NCI-H1417 treated with DMSO at 0.1 percent for 48 hours (cell line): Measurements from ENCODE around the gene DMRTA1.
"Not testable (repeated sequence)": the region's sequence is repeated elsewhere in the genome, so short reads cannot be mapped to it uniquely, and the experiment has no call there.

Experiments
- DNase-seq: peaks from one replicate; lab custom pipeline; 2025; lab: John Stamatoyannopoulos, UW

DMRTA1 gene

GRCh38 chr9:22457448-22457847 is 10.8 kb downstream of the DMRTA1 start:
- DNase-seq = no peak

DNA sequence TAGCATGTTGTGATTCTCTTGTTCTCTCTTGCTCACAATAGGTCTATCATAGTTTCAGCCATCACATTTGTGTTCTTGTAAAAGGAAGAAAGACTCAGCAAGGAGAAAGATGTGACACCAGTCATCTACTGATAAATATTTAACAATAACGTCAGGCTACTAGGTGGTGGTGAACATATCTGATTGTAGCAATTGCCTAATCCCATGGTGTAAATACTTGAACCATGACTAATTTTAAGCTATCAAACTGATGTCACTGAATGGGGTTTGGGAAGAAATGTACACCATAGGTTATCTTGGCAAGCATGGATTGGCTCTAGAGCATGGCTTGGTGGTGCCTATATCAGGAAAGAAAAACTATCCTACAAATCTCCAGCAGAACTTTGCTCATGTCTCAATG is 16.6 kb downstream of the DMRTA1 start:
- DNase-seq = no peak

GRCh38 chr9:22469928-22470544 is 23.4 kb downstream of the DMRTA1 start:
- DNase-seq = no peak

GRCh38 chr9:22481566-22481965 is 34.9 kb downstream of the DMRTA1 start:
- DNase-seq = no peak

GRCh38 chr9:22483528-22484070 is 37.0 kb downstream of the DMRTA1 start:
- DNase-seq = no peak

- not testable (repeated sequence) for DNase-seq
Observed at GRCh38 chr9:22496197-22496596, 49.6 kb downstream of the DMRTA1 start.
